ENCODE data around the gene BSG. TPM values are rescaled to one million over a fixed set of nuclear protein-coding genes. Genes with fewer than 3 reads are reported as not detected.

The BSG gene
- total RNA-seq, 1 donor from 2014 or later = 464 TPM

DNA sequence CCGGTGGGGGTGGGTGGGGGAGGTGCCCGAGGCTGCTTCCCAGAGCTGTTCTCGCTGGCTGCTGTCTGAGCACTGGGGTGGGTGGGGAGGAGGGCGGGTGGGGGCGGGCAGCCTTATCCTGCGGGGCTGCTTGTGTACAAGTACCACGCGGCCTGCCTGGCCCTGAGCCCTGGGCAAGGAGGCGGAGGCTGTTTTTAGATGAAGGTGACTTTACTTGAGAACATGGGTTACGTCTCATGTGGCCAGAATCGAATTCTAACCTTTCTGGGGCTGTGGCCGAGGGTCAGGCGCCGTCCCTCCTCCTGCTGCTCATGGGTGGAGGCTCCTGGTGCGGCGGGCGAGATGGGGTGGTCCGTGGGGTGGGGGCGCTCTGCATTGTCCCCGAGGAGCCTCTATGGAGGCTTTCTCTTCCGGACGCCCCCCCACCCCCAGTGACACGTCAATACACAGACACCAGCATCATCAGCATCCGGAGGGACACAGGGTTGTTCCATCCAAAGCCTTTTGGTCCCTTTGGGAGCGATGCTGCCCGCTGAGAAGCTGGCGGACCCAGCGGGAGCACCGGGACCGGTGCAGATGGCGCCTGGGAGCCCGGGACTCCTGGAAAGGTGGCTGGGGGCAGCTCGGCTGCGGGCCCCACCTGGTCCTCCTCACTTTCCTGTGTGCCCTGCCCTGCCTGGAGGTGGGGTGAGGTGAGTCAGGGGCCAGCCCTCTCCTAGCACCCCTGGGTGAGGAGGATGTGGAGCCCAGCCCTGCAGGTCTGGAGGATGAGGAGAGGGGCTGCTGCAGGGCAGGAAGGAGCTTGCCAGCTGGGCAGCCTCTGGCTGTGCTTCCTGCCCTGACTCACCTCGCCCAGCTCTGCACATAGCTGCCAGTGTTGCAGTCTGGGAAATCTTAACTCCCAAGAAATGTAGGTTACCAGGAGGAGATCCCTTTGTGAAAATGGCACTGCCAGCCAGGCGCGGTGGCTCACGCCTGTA lies 3.4 kb downstream of the BSG start:
- Mint-ChIP-seq H3K27me3 (no peaks in the 10 kb centered on the region), H3K4me3 (ENCODE audit: low read depth) (no peak overlapping the region), H3K4me1 (ENCODE audit: low read depth) (peaks cover 21% of the 10 kb centered on the region), H3K27ac (no peak overlapping the region), H3K9me3 (ENCODE audit: low read depth) (no peaks in the 10 kb centered on the region), H3K36me3 (ENCODE audit: insufficient read depth) (peaks cover 4% of the 10 kb centered on the region)
- no peak for DNase-seq (ENCODE audit: low spot score, unreplicated experiment)
- TF ChIP-seq, protein P1, sequence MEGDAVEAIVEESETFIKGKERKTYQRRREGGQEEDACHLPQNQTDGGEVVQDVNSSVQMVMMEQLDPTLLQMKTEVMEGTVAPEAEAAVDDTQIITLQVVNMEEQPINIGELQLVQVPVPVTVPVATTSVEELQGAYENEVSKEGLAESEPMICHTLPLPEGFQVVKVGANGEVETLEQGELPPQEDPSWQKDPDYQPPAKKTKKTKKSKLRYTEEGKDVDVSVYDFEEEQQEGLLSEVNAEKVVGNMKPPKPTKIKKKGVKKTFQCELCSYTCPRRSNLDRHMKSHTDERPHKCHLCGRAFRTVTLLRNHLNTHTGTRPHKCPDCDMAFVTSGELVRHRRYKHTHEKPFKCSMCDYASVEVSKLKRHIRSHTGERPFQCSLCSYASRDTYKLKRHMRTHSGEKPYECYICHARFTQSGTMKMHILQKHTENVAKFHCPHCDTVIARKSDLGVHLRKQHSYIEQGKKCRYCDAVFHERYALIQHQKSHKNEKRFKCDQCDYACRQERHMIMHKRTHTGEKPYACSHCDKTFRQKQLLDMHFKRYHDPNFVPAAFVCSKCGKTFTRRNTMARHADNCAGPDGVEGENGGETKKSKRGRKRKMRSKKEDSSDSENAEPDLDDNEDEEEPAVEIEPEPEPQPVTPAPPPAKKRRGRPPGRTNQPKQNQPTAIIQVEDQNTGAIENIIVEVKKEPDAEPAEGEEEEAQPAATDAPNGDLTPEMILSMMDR (IDR thresholded peaks at IDR 0.05; ENCODE audit: unreplicated experiment) = no peak

GRCh38 chr19:576768-577438 lies 4.5 kb downstream of the BSG start:
- no peak for DNase-seq (ENCODE audit: low spot score, unreplicated experiment)
- TF ChIP-seq, protein P1 (IDR thresholded peaks at IDR 0.05; ENCODE audit: unreplicated experiment) = no peak
- no peak overlapping the region for H3K4me3 Mint-ChIP-seq (ENCODE audit: low read depth)
- H3K9me3 Mint-ChIP-seq (ENCODE audit: low read depth) = no peaks in the 10 kb centered on the region
- H3K27me3 Mint-ChIP-seq = no peaks in the 10 kb centered on the region
- H3K27ac Mint-ChIP-seq = no peak overlapping the region
- H3K36me3 Mint-ChIP-seq (ENCODE audit: insufficient read depth) = no peaks in the 10 kb centered on the region
- H3K4me1 Mint-ChIP-seq (ENCODE audit: low read depth) = peaks cover 15% of the 10 kb centered on the region

DNA sequence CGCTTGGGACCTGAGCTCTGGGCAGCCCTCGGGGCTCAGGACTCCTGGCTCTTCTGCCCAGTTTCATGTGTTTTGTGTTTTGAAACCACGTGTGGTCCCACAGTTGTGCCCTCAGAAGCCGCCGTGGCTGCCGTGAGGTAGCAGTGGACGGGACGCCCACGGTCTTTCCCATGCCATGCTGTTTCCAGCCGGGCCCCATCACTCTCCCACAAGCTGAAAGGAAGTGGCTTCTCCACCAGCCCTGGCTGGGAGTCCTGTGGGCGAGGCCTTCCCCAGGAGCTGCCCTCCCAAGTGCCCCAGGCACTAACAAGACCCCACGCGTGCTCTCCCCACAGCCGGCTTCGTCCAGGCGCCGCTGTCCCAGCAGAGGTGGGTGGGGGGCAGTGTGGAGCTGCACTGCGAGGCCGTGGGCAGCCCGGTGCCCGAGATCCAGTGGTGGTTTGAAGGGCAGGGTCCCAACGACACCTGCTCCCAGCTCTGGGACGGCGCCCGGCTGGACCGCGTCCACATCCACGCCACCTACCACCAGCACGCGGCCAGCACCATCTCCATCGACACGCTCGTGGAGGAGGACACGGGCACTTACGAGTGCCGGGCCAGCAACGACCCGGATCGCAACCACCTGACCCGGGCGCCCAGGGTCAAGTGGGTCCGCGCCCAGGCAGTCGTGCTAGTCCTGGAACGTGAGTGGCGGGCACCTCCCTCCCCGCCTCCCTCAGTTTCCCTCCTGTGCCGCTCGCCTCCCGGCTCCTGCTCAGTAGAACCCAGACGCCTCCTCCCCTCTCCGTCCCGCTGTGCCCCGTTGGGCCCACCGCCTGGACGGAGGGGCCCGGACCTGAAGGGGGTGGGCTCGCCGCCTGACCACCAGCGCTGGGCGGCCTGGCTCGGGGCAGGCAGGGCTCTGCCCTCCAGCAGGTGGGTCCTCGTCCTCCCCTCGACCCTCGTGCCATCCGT lies 5.3 kb downstream of the BSG start:
- no peak for DNase-seq (ENCODE audit: low spot score, unreplicated experiment)
- Mint-ChIP-seq H3K36me3 (ENCODE audit: insufficient read depth) (no peaks in the 10 kb centered on the region), H3K27ac (no peak overlapping the region), H3K27me3 (no peaks in the 10 kb centered on the region), H3K4me1 (ENCODE audit: low read depth) (peaks cover 14% of the 10 kb centered on the region), H3K4me3 (ENCODE audit: low read depth) (no peak overlapping the region), H3K9me3 (ENCODE audit: low read depth) (no peaks in the 10 kb centered on the region)
- TF ChIP-seq, protein P1 (IDR thresholded peaks at IDR 0.05; ENCODE audit: unreplicated experiment) = no peak

- DNase-seq (ENCODE audit: low spot score, unreplicated experiment) = no peak
- Mint-ChIP-seq H3K4me3 (ENCODE audit: low read depth) (no peak overlapping the region), H3K9me3 (ENCODE audit: low read depth) (no peaks in the 10 kb centered on the region), H3K27me3 (no peaks in the 10 kb centered on the region), H3K27ac (no peak overlapping the region), H3K36me3 (ENCODE audit: insufficient read depth) (peaks cover 1% of the 10 kb centered on the region), H3K4me1 (ENCODE audit: low read depth) (peaks cover 9% of the 10 kb centered on the region)
- TF ChIP-seq, protein P1 (IDR thresholded peaks at IDR 0.05; ENCODE audit: unreplicated experiment) = no peak
Observed at GRCh38 chr19:579111-579841, 6.9 kb downstream of the BSG start.

All from progenitor cell of endocrine pancreas (in vitro differentiated cells).